Measurements from ENCODE around the gene POU2AF3. TPM values are rescaled to one million over a fixed set of nuclear protein-coding genes. Genes with fewer than 3 reads are reported as not detected.

POU2AF3 gene
- total and polyA plus RNA-seq, 11 donors, result 0.15 to 2.1 (median 0.54) TPM; not detected in 5

- Histone ChIP-seq H3K4me1 (peaks cover 0 to 15% (median 0%) of the 10 kb centered on the region in 12 donors), H3K36me3 (no peaks in the 10 kb centered on the region), H3K4me3 (no peak overlapping the region), H3K9me3 (peaks cover 0 to 21% (median 12%) of the 10 kb centered on the region in 12 donors), H3K27ac (no peak overlapping the region), H3K27me3 (no peaks in the 10 kb centered on the region)
- intact Hi-C loops (cut with DNase I), result no loop called here
- DNase-seq, result no peak
- 67 to 80% (median 76%) methylated on average over 2 of the region's 2 CpGs for WGBS, 4 donors
- TF ChIP-seq POLR2A (IDR thresholded peaks at IDR 0.05) (no peak), CTCF (IDR thresholded peaks at IDR 0.05) (no peak)
- peak in 2 of 4 donors; percentile 36 to 47 for ATAC-seq
Measured at GRCh38 chr11:111336582-111337256, 38.4 kb downstream of the POU2AF3 start.

DNA sequence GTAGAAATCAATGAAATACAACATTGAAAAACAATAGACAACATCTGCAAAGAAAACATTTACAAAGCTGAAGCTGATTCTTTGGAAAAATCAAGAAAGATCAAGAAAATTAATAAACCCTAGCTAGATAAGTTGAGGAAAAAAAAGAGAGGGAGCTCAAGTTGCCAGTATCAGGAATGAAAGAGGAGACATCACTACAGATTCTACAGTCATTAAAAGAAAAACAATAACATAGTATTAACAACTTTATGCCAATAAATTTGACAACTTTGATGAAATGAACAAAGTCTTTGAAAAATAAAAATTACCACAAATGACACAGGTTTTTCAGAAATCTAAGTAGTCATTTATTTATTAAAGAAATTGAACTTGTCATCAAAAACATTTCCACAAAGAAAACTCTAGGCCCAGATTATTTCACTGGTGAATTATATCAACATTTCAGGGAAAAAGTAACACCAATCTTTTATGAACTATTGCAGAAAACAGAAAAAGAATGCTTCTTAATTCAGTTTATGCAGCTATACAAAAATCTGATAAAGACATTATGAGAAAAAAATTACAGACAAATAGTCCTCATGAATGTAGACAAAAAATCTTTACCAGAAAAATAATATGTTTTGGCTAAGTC lies 41.5 kb downstream of the POU2AF3 start:
- Histone ChIP-seq H3K27me3 (no peaks in the 10 kb centered on the region), H3K9me3 (peaks cover 0 to 21% (median 12%) of the 10 kb centered on the region in 12 donors), H3K36me3 (no peaks in the 10 kb centered on the region), H3K4me3 (no peak overlapping the region), H3K4me1 (peaks cover 0 to 5% (median 0%) of the 10 kb centered on the region in 12 donors), H3K27ac (no peak overlapping the region)
- TF ChIP-seq CTCF (IDR thresholded peaks at IDR 0.05) (no peak), POLR2A (IDR thresholded peaks at IDR 0.05) (no peak)
- intact Hi-C loops (cut with DNase I), result no loop called here
- no peak for DNase-seq
- ATAC-seq, result no peak

GRCh38 chr11:111342329-111342728 lies 44.0 kb downstream of the POU2AF3 start:
- H3K27me3 ChIP-seq, result no peaks in the 10 kb centered on the region
- H3K27ac ChIP-seq, result no peak overlapping the region
- TF ChIP-seq POLR2A (IDR thresholded peaks at IDR 0.05) (no peak), CTCF (IDR thresholded peaks at IDR 0.05) (no peak)
- H3K36me3 ChIP-seq, result no peaks in the 10 kb centered on the region
- no peak overlapping the region for H3K4me3 ChIP-seq
- peaks cover 0 to 21% (median 12%) of the 10 kb centered on the region in 12 donors for H3K9me3 ChIP-seq
- H3K4me1 ChIP-seq, result peaks cover 0 to 2% (median 0%) of the 10 kb centered on the region in 12 donors
- DNase-seq (no peak), ATAC-seq (no peak)
- intact Hi-C loops (cut with DNase I), result no loop called here
- 73 to 90% (median 84%) methylated on average over 3 of the region's 3 CpGs for WGBS, 4 donors

DNA sequence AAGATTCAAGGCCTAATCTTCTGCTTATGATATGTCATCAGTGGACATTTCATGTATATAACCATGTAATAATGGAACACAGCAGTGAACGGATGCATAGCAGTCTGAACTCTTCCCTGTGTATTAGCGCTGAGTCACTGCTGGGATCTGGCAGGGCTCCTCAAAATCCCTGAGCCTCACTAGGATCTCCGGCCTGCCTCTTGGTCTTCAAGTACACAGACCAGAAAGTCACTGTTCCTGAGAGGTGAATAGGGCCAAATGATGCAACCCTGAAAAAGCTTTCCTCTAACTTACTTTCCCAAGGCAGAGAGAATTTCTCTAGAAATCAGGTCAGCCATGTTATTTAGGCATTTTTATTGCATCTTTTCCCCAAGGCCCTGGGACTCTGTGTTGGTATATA lies 45.7 kb downstream of the POU2AF3 start:
- 76 to 81% (median 77%) methylated on average over 3 of the region's 3 CpGs for WGBS, 4 donors
- intact Hi-C loops (cut with DNase I), result no loop called here
- ATAC-seq (peak; percentile 42 to 88 (median 74)), DNase-seq (peak in 3 of 5 donors; percentile 29 to 76 (median 63))
- peaks cover 0 to 2% (median 0%) of the 10 kb centered on the region in 12 donors for H3K4me1 ChIP-seq
- peak overlapping the region in 1 of 12 donors; percentile 9 for H3K27ac ChIP-seq
- peaks cover 0 to 20% (median 11%) of the 10 kb centered on the region in 12 donors for H3K9me3 ChIP-seq
- TF ChIP-seq CTCF (IDR thresholded peaks at IDR 0.05), result no peak
- TF ChIP-seq POLR2A (IDR thresholded peaks at IDR 0.05), result no peak
- no peaks in the 10 kb centered on the region for H3K36me3 ChIP-seq
- no peak overlapping the region for H3K4me3 ChIP-seq
- H3K27me3 ChIP-seq, result peaks cover 0 to 4% (median 0%) of the 10 kb centered on the region in 9 donors
